ENCODE results near the gene CASP7. TPM values are rescaled to one million over a fixed set of nuclear protein-coding genes. Genes with fewer than 3 reads are reported as not detected.
A peak's percentile ranks its signal among the peaks of the same experiment; 100 is the strongest.
"Not testable (repeated sequence)": the region's sequence is repeated elsewhere in the genome, so short reads cannot be mapped to it uniquely, and the experiment has no call there.

CASP7 gene
- polyA plus RNA-seq, 6 donors from 2014 or later = 15.0 to 24.0 (median 18.3) TPM

DNA sequence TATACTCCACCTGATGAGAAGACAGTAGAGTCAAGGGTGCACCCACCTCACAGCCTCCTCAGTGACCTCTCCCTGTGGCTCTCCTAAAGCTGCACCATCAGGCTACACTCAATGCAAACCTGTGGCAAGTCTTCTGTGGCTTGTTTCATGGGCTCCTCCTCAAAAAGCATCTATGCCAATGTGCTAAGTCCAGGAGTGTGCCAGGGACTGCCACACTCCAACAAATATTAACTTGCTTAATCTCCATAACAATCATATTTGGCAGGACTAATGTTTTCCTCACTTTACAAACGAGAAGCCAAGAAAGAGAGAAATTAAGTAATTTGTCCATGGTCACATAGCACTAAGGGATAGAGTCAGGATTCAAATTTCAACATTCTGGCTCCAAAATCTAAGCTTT is 27.8 kb upstream of the CASP7 start:
- Mint-ChIP-seq H3K4me1 (no peaks in the 10 kb centered on the region), H3K9me3 (peaks cover 0 to 1% (median 0%) of the 10 kb centered on the region in 7 donors), H3K27me3 (peaks cover 13 to 65% (median 50%) of the 10 kb centered on the region in 3 donors), H3K27ac (no peak overlapping the region), H3K36me3 (peaks cover 0 to 5% of the 10 kb centered on the region in 2 donors), H3K4me3 (no peak overlapping the region)
- ATAC-seq (ENCODE audit: low read depth in 2 of 2) (no peak), DNase-seq (no peak)

DNA sequence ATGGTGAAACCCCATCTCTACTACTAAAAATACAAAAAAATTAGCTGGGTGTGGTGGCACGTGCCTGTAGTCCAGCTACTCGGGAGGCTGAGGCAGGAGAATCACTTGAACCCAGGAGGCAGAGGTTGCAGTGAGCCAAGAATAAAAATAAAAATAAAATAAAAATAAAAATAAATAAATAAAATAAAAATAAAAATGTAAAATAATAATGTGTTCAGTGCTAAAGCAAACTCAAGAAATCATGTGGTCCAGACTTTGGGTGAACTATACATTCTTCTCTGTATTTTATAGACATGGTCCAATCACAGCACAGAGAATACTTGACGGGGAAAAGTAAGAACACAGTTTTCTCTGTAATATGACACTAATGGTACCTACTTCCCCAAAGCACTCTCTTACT is 27.3 kb upstream of the CASP7 start:
- not testable (repeated sequence) for H3K9me3 Mint-ChIP-seq, H3K4me3 Mint-ChIP-seq

DNA sequence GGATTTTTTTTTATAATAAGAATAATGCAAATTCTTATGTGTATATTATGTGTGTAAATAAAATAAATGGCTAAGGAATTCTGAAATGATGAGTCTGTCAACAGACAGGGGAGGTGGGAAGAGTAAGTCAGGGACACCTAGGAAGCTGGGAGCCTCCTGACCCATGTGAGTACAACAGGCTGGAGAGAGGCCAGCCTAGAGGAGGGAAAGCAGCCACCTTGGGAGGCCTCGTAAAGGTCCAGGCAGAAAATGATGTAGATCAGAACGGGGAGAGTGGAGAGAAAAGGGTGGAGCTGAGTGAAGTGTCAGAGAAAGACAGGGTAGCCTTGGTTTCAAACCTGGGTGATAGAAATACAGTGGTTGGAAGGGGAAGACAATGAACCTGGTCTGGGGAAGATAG is 22.8 kb upstream of the CASP7 start:
- peaks cover 22 to 40% (median 36%) of the 10 kb centered on the region in 3 donors for H3K27me3 Mint-ChIP-seq

More for the DNA sequence above, 27.3 kb upstream of the CASP7 start:
- peaks cover 16 to 62% (median 48%) of the 10 kb centered on the region in 3 donors for H3K27me3 Mint-ChIP-seq
- DNase-seq; ATAC-seq (ENCODE audit: low read depth in 2 of 2); H3K4me1 Mint-ChIP-seq; H3K27ac Mint-ChIP-seq; H3K36me3 Mint-ChIP-seq: not testable (repeated sequence)

GRCh38 chr10:113657544-113657943 is 22.2 kb upstream of the CASP7 start:
- Mint-ChIP-seq H3K36me3 (no peaks in the 10 kb centered on the region), H3K4me3 (no peak overlapping the region)
- ATAC-seq (ENCODE audit: low read depth in 2 of 2) = no peak

More for the DNA sequence above, 22.8 kb upstream of the CASP7 start:
- H3K36me3 Mint-ChIP-seq = no peaks in the 10 kb centered on the region
- no peaks in the 10 kb centered on the region for H3K9me3 Mint-ChIP-seq
- no peak for DNase-seq
- ATAC-seq (ENCODE audit: low read depth in 2 of 2) = no peak
- no peaks in the 10 kb centered on the region for H3K4me1 Mint-ChIP-seq
- no peak overlapping the region for H3K4me3 Mint-ChIP-seq
- no peak overlapping the region for H3K27ac Mint-ChIP-seq

DNA sequence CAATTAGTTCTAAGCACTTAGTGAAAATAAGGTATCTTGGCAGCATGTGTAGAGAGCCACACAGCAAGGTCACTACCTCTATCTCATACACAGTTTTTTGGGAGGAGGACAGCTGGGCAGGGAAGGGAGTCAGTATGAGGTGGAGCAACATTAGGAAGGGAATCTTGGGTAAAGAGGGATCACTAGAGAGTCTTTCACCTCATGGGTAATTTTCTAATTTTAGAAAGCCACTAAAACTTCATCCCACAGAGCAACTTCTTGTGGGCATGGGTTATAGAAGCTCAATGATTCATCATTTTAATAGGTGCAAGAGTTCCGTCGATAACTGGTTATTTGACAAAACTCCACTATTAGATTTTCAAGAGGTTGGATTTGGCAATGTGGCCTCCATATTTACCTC is 18.4 kb upstream of the CASP7 start:
- peaks cover 15 to 29% (median 22%) of the 10 kb centered on the region in 3 donors for H3K27me3 Mint-ChIP-seq
- ATAC-seq (ENCODE audit: low read depth in 2 of 2) = no peak

More at GRCh38 chr10:113657544-113657943, 22.2 kb upstream of the CASP7 start:
- no peak for DNase-seq
- no peaks in the 10 kb centered on the region for H3K9me3 Mint-ChIP-seq
- H3K4me1 Mint-ChIP-seq = no peaks in the 10 kb centered on the region
- no peak overlapping the region for H3K27ac Mint-ChIP-seq
- H3K27me3 Mint-ChIP-seq = peaks cover 21 to 39% (median 34%) of the 10 kb centered on the region in 3 donors

DNA sequence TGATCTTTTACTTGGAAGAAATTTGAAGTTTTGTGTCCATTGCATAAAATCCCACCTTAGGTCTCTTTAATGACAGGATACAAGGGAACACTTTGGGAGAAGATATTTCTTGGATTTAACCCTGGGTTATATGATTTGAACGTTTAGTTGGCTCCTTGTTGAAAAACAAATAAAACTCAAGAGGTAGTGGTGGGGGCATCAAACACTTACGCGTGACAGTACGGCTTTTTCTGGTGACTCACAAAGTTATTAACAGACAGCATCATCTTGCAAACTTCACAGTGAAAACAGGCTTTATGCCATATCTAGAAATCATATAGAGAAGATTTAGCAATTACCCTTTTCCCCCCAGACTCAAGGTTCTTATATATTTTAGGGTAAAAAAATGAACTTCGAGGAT is 16.6 kb upstream of the CASP7 start:
- Mint-ChIP-seq H3K36me3 (no peaks in the 10 kb centered on the region), H3K27ac (no peak overlapping the region), H3K4me1 (no peaks in the 10 kb centered on the region), H3K4me3 (no peak overlapping the region), H3K9me3 (peaks cover 0 to 2% (median 0%) of the 10 kb centered on the region in 7 donors), H3K27me3 (peaks cover 21 to 27% (median 27%) of the 10 kb centered on the region in 3 donors)
- no peak for DNase-seq
- ATAC-seq (ENCODE audit: low read depth in 2 of 2) = no peak

More for the DNA sequence above, 18.4 kb upstream of the CASP7 start:
- peaks cover 0 to 2% (median 0%) of the 10 kb centered on the region in 7 donors for H3K9me3 Mint-ChIP-seq
- no peak overlapping the region for H3K4me3 Mint-ChIP-seq
- no peak overlapping the region for H3K27ac Mint-ChIP-seq
- no peaks in the 10 kb centered on the region for H3K36me3 Mint-ChIP-seq
- H3K4me1 Mint-ChIP-seq = no peaks in the 10 kb centered on the region
- DNase-seq = no peak

DNA sequence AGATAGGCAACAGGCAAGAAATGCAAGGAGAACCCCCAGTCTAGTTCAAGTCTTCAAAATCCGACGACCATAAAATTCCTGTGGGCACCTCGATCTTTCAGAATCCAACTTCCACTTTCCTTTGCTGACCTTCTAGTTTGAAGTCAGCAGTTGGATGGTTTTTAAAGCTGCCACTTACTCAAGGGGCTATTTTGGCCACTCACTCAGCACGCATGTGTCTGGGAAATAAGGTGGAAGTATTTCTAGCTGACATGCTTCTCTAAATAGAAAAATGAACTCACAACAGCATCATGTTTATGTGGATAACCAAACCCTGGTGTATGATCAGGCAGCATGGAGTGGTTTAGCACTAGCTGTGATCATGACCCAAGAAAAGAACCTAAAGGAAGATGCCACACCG is 15.8 kb upstream of the CASP7 start, which contains the start of gene NRAP:
Gene NRAP, minus strand, starts transcription at position 134 of the 400 bp plus-strand sequence. CDS start 159 bp downstream, outside the sequence.
- Mint-ChIP-seq H3K9me3 (peaks cover 0 to 4% (median 0%) of the 10 kb centered on the region in 7 donors), H3K27me3 (peaks cover 26 to 34% (median 28%) of the 10 kb centered on the region in 3 donors), H3K36me3 (no peaks in the 10 kb centered on the region), H3K4me3 (no peak within 1 kb of the TSS), H3K4me1 (no peaks in the 10 kb centered on the region), H3K27ac (no peak within 1 kb of the TSS)
- no peak for DNase-seq
- ATAC-seq (ENCODE audit: low read depth in 2 of 2) = no peak

DNA sequence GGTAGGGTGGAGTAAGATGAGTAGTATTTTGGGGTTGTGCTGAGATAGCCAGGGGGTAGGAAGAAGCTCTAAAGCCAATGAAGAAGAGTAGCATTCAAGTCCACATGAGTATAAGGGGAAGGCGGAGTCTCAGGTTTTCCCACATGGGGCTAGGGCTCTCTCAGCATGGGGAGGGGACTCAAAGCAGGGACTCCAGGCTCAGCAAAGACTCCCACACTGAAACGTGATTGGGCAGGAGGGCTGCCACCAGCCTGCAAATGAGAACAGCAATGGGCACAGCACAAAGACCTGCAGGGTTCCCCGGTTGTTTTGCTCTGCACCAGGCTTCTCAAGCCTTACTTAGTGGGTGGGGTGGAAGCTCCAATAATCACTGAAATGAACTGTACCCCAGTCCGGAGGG is 14.4 kb upstream of the CASP7 start:
- Mint-ChIP-seq H3K9me3 (peaks cover 0 to 12% (median 6%) of the 10 kb centered on the region in 7 donors), H3K4me3 (no peak overlapping the region), H3K36me3 (peaks cover 0 to 2% of the 10 kb centered on the region in 2 donors), H3K27me3 (peaks cover 25 to 39% (median 32%) of the 10 kb centered on the region in 3 donors), H3K4me1 (no peaks in the 10 kb centered on the region), H3K27ac (no peak overlapping the region)
- ATAC-seq (ENCODE audit: low read depth in 2 of 2) (no peak), DNase-seq (no peak)

DNA sequence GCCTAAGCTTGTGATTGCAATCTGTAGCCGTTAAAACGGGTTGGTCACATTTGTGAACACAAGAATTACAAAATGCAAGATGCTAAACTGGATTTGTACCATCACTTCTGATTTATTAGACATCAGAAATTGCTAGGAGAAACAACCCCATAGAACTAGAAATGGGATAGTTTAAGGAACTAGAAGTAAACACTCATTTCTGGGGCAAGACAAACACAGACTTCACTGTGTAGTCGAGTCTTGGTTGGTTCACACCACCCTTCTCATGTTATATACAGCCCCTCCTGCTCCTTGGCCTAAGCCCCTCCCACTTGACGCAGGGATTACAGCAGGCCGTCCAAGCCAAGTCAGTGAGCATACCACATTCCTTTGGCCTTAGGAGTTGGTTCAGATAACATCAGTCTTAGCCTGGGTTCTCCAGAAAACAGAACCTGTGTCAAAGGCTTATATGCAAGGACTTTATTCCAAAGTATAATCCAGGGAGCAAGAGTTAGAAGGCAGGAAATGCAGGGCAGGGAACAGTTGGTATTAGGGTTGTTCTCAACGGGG is 13.8 kb upstream of the CASP7 start:
- H3K4me1 Mint-ChIP-seq = no peaks in the 10 kb centered on the region

DNA sequence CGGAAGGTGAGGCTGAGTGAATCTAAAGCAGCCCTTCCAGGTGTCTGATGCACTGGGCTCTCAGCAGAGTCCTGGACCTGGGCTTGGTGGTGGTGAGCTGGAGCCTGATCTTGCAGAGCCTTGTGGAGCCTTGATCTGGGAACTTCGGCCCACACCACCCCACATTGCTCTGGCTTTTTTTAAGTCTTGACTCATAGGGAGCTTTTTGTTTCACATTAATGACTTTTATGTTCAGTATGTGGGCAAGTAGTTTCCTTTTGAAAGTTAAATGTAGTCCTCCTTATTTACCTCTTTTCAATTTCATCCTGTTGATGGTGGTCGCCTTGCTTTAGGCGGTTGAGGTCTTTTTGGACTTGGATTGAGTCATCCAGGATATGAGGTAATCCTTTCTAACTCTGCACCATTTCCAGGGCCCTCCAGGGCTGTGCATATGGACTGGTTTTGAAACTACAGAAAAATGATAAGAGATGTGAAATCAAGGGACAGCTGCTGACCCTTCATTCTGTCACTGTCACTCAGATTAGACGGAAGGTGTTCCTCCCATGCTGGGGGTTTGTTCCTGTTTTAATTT is 12.9 kb upstream of the CASP7 start:
- ATAC-seq (ENCODE audit: low read depth in 2 of 2) = no peak
- Mint-ChIP-seq H3K4me3 (no peak overlapping the region), H3K4me1 (no peaks in the 10 kb centered on the region), H3K27ac (peak overlapping the region in 1 of 6 donors; percentile 4), H3K27me3 (peaks cover 27 to 46% (median 40%) of the 10 kb centered on the region in 3 donors), H3K36me3 (peaks cover 0 to 14% of the 10 kb centered on the region in 2 donors), H3K9me3 (peaks cover 0 to 22% (median 14%) of the 10 kb centered on the region in 7 donors)
- DNase-seq = no peak

More for the DNA sequence above, 13.8 kb upstream of the CASP7 start:
- Mint-ChIP-seq H3K27me3 (peaks cover 27 to 44% (median 38%) of the 10 kb centered on the region in 3 donors), H3K9me3 (peaks cover 0 to 17% (median 11%) of the 10 kb centered on the region in 7 donors), H3K27ac (no peak overlapping the region), H3K4me3 (peak overlapping the region in 1 of 8 donors; percentile 11), H3K36me3 (peaks cover 0 to 7% of the 10 kb centered on the region in 2 donors)
- ATAC-seq (ENCODE audit: low read depth in 2 of 2) (no peak), DNase-seq (no peak)

DNA sequence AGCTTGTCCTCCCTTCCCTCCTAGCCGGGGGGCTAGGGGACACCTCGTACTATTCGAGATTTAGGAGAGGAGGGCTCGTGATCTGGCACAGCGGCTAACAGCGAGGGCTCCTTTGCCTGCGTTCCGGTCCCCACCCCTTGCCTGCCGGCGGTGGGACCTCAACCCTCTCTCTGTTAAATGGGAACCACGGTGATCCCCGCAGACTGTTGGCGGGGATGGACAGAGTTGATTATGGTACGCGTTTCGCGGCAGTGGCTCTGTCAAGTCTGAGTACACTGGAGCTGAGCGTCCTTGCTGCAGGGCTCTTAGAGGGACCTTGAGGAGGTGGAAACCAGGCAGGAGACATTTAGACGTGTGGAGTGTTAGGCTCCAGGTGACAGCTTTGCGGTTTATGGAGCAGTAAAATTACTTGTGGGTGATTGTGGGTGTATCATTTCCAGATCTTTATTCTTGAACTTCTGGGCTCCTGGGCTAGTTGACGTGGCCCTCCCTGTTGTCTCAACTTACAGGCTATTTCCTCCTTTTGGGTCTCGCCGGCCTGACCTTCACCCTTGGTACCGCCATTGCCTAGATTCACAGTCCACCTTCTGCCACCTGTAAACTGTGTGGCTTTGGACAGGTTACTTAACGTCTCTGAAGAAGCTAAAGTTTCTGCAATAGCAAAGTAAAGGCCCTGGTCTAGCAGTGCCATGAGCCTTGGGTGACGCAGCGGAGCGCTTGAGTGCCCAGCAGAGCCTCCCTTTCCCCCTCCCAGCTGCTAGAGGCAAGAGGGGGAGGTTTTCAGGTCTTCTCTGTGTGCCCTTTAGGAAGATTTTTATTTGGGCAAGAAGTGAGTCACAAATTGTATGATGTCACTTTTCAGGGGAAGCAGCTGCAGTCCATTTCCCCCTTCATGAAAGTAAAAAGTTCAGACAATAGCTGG is 739 bp downstream of the CASP7 start:
- peaks cover 0 to 15% (median 10%) of the 10 kb centered on the region in 7 donors for H3K9me3 Mint-ChIP-seq
- peaks cover 37 to 56% (median 55%) of the 10 kb centered on the region in 3 donors for H3K4me1 Mint-ChIP-seq
- DNase-seq (peak; percentile 49), ATAC-seq (ENCODE audit: low read depth in 2 of 2) (peak; percentile 48 to 51)
- H3K27me3 Mint-ChIP-seq = no peaks in the 10 kb centered on the region
- peaks cover 14 to 19% of the 10 kb centered on the region in 2 donors for H3K36me3 Mint-ChIP-seq
- H3K4me3 Mint-ChIP-seq = peak overlapping the region; percentile 79 to 98 (median 97)
- H3K27ac Mint-ChIP-seq = peak overlapping the region; percentile 81 to 96 (median 95)

DNA sequence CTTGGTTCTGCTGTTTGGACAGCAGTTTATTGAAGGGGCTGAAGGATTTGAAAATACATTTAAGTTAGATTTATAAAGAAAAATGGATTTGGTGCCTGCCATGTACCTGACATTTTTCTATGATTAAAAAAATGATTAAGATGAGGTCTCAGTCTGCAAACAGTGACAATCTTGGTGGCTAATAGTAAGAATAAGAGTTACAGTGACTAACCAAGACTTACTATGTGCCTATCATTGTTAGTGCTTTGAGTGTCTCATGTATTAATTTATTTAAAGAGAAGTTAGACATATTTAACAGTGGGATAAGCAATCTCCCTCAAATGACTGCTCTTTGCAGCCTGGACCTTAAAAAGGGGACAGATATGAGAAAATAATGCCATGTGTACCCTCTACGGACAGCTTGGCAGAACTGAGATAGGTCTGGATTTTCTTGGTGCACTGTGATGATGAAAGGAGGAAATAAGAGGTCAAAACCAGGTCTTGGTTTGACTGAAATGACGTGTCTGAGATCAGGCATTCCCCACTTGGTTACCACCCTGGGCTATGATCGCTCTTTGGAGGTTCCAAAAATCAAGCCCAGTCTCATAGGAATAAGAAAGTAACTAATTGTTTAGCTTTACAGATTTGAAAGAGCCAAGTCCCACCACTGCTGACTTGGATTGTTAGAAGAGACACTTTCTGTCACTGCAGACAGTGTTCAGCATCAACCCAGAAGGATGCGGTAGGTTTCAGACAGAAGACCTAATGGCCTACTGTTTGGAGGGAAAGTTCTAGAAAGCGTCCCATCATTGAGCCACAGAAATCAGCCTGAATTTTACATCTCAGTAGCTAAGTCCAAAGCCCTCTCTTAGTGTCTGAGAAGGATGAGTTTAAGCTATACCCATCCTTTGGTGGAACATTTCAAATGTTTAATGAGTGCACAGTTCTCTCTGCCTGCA is 2.1 kb downstream of the CASP7 start:
- peaks cover 0 to 25% (median 16%) of the 10 kb centered on the region in 7 donors for H3K9me3 Mint-ChIP-seq
- peak in 1 of 2 donors; percentile 8 for ATAC-seq (ENCODE audit: low read depth in 2 of 2)
- DNase-seq = no peak
- peak overlapping the region; percentile 35 to 96 (median 94) for H3K27ac Mint-ChIP-seq
- no peaks in the 10 kb centered on the region for H3K27me3 Mint-ChIP-seq
- peak overlapping the region in 6 of 8 donors; percentile 79 to 98 (median 98) for H3K4me3 Mint-ChIP-seq
- peaks cover 14 to 29% of the 10 kb centered on the region in 2 donors for H3K36me3 Mint-ChIP-seq
- H3K4me1 Mint-ChIP-seq = peaks cover 43 to 64% (median 61%) of the 10 kb centered on the region in 3 donors
